Stimulated activated CD4-positive, alpha-beta T cell treated with anti-CD3 and anti-CD28 coated beads, Interleukin-15, amount 100 ng/mL, for 24 hours (primary cell): ENCODE results near the gene IL21.
"Not testable (repeated sequence)": the region's sequence is repeated elsewhere in the genome, so short reads cannot be mapped to it uniquely, and the experiment has no call there.

Experiments used
- DNase-seq: peaks from one replicate; pipeline ENCODE4 v3.0.0-alpha.2; 2020

Gene IL21

DNA sequence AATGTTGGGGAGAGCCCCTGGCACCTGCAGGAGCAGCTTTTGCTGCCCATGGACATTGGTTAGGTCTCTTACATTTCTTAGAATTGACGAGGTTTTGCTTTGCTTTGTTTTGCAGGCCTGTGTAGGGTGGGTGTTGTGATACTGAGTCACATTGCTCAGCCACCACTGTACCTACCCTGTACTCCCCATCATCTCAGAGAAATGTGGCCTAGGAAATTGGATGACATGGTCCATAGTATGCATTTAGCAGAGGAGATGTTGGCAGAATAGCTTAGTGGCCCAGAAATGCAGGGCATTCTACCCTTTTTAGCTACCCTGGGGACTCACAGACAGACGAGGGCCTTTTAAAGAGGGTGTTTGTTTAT is 43.7 kb downstream of the IL21 start:
- DNase-seq = peak; percentile 35

DNA sequence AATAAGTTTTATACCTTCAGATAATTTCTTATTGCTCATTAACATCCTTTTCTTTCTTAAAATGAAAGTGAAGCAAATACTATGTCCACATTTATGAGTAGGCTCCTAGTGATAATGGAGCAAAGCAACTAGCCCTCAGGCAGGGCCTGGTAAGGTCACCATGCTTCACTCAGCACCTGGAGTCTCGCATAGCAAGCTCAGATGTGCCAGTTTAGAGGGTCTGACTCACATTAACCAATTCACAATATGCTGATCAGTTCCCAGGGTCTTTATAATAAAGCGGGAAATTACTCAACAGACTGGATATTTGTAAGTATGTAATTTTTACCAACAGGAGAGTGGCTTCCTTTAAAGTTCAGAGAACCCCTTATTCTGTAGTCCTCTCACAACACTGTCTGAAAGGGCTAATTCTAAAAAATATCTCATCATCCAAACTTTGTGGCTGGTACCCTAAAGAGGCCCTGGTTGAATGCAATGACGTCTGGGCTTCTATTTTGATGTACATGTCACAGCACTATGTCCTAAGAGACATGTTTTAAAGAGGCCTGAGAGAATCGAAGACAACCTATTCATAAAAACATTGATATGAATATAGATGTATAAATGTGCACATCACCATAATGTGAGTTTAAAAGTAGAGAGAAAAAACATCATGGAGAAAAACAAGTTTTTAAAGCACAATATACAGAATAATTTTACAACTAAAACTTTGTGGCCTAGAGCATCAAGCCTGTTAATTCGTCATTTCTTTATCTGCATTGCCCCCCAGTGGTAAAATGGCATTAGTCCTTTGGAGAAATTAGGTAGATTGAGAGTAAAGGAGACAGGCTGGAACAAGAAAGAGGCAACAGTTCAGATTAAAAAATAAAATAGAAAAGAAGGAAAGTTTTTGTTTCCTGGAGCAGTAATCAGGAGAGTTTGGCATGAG is 44.3 kb downstream of the IL21 start:
- peak; percentile 45 for DNase-seq

DNA sequence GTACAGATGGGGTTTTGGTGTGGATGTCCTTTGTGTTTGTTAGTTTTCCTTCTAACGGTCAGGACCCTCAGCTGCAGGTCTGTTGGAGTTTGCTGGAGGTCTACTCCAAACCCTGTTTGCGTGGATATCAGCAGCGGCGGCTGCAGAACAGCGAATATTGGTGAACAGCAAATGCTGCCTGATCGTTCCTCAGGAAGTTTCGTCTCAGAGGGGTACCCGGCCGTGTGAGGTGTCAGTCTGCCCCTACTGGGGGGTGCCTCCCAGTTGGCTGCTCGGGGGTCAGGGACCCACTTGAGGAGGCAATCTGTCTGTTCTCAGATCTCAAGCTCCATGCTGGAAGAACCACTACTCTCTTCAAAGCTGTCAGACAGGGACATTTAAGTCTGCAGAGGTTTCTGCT is 46.5 kb downstream of the IL21 start:
- DNase-seq = not testable (repeated sequence)

DNA sequence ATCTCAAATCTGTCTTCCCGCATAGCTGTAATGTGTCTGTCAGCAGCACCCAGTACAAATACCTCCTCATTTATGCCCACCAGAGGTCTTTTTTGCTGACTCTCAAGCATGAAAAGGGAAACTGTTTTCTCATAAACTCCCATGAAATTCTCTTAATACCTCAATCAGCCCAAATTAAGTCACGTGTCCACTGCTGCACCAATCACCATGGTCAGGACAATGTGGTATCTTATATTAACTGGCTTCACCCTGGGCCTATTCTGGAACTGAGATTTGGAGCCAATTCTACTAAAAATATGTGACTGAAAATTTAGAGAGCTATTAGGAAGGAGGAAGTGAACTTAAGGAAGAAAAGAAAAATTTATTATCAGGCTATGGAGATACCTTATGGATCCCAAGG is 58.4 kb downstream of the IL21 start:
- no peak for DNase-seq
